Measurements from ENCODE around the gene DUSP28.

DUSP28 gene

DNA sequence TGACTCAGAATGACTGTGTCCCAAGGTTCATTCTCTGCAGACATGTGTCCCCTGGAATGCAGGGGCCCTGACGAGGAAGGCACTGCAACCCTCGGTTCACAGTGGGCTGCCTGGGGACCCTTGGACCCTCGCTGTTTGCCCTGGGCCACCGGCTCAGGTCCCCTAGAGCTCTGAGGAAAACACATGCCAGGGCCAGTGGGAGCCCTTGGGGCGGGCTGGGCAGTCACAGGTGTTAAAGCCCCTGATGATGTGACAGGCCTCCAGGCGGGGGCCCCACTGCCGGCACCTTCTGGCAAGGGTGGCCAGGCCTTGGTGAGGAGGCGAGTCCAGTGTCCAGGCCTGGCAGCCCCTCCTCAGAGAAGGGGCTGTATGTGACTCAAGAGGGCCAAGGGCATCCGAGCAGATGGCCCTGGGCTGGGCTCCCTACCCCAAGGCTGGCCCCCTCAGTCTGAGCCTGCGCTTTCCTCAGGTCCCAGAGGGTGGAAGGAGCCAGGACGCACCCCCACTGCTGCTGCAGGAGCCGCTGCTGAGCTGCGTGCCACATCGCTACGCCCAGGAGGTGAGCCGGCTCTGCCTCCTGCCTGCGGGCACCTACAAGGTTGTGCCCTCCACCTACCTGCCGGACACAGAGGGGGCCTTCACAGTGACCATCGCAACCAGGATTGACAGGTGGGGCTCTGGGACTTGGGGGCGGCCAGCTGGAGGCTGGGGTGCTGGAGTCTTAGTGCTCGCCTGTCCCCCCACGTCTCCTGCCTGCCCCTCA lies 37.4 kb downstream of the DUSP28 start:
- no peak for DNase-seq (ENCODE audit: low read depth in 2 of 2, low spot score in 1 of 2)

DNA sequence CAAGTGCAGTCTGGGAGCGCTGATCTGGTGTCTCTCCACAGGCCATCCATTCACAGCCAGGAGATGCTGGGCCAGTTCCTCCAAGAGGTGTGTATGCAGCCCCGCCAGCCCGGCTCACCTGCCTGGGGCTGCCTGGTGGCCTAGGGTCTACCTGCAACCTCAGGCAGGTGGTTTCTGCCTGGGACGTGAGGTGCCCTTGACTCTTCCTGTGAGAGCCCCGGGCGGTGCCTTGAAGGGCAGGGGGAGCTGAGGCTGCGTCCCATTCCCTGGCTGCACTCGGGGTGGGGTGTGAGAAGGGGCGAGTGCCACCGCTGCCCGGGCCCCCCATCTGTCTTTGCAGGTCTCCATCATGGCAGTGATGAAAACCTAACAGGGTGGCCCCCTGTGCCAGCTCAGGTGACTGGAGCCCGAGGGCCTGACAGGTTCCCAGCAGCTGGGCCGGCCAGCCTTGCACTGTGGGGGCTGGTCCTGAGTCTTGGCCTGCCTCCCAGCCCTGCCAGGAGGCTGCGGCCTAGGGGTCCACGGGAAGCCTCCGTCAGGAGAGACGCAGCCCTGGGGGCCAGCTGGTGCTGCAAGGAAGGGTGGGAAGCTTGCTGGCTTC lies 38.3 kb downstream of the DUSP28 start:
- DNase-seq (ENCODE audit: low read depth in 2 of 2, low spot score in 1 of 2): no peak

DNA sequence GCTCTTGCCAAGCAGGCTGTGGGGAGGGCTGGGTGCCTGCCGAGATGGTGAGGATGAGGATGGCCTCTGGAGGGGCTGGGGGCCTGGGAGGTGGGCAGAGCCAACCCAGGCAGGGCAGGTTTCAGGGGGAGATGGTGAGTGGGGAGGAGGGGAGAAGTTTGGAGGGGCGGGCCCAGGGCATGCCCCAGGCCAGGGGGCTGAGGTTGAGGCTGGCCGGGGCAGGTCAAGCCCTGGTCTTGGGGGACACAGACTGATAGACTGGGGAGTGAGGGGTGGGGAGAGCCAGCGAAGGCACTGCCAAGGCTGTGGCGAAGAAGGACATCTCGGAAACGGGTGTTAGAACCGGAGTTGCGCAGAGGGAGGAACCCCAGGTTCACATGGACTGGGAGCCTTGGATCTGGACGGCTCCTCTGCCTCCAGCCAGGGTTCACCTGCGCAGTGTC lies 39.0 kb downstream of the DUSP28 start:
- DNase-seq (ENCODE audit: low read depth in 2 of 2, low spot score in 1 of 2): no peak

DNA sequence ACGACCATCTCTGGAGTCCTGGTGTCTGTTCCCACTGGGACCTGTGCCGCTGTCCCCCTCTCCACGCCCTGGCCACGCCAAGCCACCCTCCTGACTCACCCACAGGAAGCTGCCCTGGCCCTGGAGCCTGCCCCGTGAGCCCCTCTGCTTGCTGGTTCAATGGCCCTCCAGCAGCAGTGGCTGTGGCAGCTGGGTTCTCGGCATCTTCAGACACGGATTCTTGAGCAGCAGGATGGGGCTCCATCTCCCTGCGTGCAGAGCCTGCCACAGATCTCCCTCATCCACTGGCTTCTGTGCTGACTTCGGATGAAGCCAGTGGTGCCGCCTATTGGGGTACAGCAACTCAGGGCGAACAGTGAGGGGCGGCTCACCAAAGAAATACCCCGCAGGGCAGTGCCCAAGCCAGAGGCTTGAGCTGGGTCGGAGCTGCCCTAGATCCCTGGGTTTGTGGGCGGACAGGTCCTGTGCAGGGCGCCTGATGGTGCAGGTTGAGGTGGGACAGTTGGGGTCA lies 40.3 kb downstream of the DUSP28 start:
- DNase-seq (ENCODE audit: low read depth in 2 of 2, low spot score in 1 of 2): no peak

DNA sequence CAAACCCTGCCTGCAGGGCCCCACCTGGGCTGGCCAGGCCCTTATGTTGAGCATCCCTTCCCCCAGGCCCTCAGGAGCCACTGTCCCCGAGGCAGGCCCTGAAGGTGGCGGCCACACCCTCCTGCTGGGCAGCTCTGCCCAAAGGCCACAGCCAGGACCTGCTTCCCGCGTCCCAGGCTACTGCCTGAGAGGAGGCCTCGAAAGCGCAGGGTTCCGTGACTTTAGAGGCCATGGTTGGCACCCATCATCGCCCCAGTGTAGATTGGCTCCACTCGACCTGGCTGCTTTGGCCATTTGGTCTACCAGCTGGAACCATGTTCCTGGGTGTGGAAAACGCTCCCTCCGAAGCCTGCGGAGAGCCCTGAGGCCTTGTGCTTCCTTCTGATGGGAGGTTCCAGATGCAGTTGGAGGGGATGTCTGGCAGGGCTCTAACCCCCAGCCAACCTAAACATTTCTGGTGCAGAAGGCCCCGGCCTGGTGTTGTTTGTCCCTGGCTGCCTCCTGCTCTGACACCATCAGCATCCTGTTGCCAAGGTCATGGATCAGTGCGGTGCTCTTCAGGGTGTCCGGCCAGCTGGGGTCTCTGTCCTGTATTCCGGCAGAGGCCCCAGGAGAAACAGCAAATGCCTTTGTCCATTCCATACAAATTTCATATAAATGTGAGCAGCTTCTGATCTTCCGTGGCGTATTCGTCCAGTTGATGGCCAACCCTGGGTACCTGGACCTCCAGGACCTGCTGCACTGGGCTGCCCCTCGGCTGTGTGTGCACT lies 41.1 kb downstream of the DUSP28 start:
- DNase-seq (ENCODE audit: low read depth in 2 of 2, low spot score in 1 of 2): no peak

DNA sequence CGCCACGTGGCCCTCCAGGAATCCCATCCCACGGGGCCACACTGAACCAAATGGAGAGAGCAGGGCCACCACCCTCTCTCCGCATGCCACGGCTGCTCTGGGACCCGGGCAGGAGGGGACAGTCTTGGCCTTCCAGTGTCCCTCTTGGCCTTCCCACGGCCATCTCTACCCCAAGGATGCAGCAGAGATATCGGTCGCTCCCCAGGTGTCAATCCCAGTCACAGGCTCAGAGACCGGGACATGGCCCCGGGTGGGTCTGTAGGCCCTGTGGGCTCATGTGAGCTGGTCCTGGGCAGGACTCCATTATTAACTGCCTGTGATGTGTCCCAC lies 41.6 kb downstream of the DUSP28 start:
- DNase-seq (ENCODE audit: low read depth in 2 of 2, low spot score in 1 of 2): no peak

DNA sequence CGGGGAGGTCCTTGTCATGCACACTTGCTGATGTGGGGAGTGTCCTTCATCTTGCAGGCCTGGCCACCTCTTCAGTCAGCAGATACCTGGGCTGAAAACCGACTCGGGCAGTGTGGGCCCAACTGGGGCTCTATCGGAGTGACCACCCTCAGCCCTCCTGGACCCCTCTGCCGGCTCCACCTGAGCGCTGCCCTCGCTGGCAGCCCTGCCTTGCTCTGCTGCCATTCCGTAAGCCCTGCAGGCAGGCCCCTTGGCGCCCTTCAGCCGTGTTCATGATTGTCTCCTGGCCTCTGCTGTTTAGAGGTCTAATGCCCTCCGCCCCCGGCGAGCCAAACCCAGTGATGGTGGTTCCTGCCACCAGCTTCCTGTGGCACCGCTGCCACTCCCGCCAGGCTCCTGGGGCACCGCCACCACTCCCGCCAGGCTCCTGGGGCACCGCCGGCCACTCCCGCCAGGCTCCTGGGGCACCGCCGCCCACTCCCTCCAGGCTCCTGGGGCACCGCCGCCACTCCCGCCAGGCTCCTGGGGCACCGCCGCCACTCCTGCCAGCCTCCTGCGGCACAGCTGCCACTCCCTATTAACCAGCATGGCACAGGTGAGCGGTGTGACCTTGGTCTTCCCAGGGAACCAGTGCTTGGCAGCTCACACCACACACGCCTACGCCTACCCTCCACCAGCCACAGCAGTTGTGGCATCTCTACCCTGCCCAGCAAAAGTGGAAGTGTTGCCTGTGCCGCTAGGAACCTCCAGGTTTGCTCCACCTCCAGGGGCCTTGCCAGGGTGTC lies 42.3 kb downstream of the DUSP28 start:
- no peak for DNase-seq (ENCODE audit: low read depth in 2 of 2, low spot score in 1 of 2)

DNA sequence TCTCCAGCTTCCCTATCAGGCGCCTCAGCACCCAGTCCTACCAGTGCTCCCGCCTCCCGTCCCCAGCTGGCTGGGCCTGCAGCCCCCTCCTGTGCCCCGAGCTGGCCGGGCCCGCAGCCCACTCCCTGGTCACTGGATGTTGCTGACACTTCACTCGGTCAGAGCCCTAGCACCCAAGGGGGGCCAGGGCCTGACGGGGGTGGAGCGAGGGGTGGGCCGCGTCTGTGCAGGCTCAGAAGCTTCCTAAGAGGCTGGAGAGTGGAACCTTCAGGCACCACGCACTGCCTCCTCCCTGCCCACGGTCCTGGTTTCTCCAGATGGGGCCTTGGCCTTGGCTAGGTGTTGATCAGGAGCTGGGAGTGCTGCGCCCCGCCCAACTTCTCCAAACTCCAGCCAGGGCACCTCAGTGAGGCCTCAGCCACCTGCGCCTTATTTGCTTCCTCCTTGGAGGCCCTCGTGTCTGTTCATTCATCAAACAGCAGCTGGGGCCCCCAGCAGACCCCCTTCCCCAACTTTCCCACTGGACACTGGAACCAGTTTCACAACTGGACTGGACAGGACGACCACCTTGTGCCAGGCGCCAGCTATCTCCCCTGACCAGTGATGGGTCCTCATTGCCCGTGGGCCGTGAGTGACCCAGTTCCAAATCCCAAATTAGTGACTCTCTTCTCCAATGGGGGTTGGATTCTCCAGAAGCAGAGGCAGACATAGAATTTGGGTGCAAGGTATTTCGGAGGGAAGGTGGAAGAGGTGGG lies 43.1 kb downstream of the DUSP28 start:
- DNase-seq (ENCODE audit: low read depth in 2 of 2, low spot score in 1 of 2): no peak

DNA sequence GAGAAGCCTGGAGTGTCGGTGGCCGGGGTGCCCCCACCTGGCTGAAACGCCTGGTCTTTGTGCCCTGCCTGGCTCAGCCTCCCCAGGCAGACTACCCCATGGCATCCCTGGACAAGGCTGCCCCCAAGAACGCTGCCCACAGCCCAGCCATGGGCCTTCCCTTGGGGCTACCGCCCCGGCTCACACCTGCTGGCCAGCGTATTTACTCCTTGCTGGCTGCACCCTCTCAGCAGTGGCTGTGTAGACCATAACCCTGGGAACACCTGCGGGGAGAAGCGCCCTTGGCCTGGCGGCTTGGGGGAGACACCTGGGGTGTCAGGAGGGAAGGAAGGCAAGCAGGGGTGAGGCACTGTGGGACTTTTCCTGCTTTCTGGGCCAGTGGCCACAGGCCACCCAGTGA lies 43.7 kb downstream of the DUSP28 start:
- DNase-seq (ENCODE audit: low read depth in 2 of 2, low spot score in 1 of 2): no peak

DNA sequence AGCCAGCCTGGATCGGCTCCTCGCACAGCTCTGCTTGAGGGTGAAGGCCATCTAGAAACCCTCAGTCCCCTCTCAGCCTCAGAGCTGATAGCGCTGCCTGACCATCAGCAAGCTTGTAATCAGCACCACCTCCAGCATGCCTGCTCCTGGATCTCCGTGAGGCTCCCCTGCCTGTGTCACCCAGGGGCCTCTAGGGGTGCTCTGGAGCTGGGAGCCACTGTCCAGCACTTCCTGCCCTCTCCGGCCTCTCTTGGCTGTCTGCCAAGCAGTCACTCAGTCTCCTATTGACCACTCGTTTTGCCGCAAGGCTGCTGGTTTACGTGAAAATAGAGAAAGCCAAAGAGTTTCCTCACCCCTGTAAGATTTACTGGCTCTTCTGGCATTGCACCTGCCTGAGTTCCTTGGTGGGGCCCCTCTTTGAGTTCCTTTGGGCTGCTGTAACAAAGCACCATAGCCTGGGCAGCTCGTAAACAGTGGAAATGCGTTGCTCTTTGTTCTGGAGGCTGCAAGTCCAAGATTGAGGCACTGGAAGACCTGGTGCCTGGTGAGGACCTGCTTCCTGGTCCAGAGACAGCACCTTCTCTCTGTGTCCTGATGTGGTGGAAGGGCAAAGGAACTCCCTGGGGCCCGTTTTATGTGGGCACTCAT lies 44.3 kb downstream of the DUSP28 start:
- no peak for DNase-seq (ENCODE audit: low read depth in 2 of 2, low spot score in 1 of 2)

DNA sequence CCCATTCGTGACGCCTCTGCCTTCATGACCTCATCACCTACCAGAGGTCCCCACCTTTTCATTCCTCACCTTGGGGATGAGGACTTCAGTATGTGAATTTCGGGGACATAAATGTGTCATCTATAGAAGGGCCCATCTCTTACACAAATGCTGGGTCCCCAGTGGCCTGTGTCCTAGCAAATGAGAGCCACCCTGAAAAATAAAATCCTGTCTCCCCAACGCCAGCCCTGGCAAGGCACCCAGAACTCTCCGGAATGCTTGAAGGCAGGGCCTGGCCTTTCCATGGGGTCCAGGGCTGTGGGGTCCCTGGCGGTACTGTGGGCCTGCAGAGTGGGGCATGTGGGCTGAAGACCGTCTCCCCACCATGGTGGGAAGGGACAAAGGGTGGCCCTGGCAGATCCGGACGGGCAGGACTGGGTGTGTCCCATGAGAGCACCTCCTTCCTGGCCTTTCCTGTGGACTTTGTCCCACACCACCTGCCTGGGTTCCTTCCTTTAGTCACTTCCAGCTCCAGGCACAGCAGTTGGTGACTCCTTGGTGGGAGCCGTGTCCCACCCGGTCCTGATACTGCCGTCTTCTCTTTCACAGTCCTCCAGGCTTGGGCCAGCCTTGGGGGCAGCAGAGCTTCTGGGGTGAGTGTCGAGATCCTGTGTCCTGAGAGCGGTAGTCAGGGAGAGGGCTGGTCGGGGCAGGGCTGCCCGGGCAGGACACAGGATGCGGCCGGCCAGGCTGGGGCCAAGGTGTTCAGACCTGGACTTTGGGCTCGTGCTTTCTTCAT lies 45.0 kb downstream of the DUSP28 start:
- no peak for DNase-seq (ENCODE audit: low read depth in 2 of 2, low spot score in 1 of 2)

DNA sequence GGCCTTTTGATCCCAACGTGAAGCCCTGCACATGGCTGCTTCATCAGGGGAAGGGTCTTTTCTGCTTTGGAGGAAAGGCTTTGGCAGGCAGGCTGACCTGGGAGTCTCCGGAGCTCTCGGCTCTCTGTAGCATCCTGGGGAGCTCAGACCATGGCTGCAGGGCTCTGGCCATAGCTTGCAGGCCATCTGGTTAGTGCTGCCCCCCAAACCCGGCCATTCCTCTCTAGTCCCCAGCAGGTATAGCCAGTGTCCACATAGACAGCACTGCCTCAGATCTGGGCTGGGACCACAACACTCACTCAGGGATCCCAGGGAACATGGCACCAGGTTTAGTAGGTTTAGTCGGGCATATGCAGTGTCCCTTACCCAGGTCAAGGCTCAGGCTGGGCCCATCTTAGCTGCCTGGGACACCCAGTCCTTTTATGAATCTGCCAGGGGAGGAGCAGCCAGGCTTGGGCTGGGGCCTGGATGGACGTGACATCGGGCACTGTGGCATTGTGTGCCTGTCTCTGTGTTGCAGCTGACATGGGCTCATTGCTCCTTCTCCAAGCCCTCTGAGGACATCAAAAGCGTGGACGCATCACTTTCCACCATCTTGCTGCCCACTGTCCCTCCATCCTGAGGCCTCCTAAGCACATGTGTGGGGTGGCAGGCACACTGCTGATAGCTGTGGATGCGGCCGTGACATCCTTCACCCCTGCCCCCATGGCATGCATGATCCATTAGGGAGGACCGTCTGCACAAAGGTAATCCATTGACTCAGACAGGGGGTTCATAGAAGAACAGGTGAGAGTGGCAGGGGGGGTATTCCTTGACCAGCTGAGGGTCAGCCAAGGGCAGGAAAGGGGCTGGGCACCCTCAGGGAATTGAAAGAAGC lies 45.9 kb downstream of the DUSP28 start:
- DNase-seq (ENCODE audit: low read depth in 2 of 2, low spot score in 1 of 2): no peak

DNA sequence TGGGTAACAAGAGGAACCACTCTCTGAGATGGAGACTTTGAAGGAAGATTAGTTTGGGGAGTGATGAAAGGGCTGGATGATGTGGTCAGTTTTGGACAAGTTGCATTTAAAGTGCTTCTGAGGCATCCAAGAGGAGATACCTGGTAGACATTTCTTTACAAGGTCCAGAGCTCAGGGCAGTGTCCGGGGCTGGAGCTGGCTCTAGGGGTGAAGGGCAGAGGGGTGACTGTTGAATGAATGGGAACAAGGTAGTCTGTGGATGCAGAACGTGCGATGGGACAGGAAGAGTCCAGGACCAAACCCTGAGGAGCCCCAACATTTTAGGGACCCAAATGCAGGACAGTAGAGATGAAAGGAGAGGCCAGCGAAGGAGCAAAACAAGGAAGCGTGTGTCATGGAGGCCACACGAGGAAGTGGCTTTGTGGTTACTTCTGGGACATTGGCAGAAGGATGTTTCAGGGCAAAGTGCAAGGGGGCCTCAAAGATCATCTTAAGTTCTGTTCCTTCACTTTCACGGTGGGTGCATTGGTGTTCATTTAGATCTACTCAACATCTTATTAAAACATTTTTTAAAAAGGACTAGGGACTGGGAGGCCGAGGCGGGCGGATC lies 51.5 kb downstream of the DUSP28 start:
- DNase-seq (ENCODE audit: low read depth in 2 of 2, low spot score in 1 of 2): no peak

All from stimulated activated CD8-positive, alpha-beta memory T cell treated with anti-CD3 and anti-CD28 coated beads, Interleukin-4, amount 100 ng/mL, for 4 hours (primary cell).